KOPT-K1 (cell line): ENCODE measurements around the gene MMP26.
"Not testable (repeated sequence)": the region's sequence is repeated elsewhere in the genome, so short reads cannot be mapped to it uniquely, and the experiment has no call there.

Source experiments
- H3K27ac ChIP-seq: fragments of 200-600 bp; sonication (generic); 2 replicates; pipeline ENCODE4 v1.5.1; 2016; ENCODE audit warnings: antibody characterized with exemption, mild to moderate bottlenecking, low read depth, low read length; ENCODE audit not compliant: poor library complexity, severe bottlenecking
- H3K36me3 ChIP-seq: fragments of 200-600 bp; sonication (generic); 2 replicates; pipeline ENCODE4 v1.5.1; 2017; ENCODE audit warnings: antibody characterized with exemption, mild to moderate bottlenecking, low read length, moderate library complexity; ENCODE audit not compliant: insufficient read depth
- H3K9me3 ChIP-seq: fragments of 200-600 bp; sonication (generic); 2 replicates; pipeline ENCODE4 v1.5.1; 2017; ENCODE audit warnings: antibody characterized with exemption, low read length, mild to moderate bottlenecking; ENCODE audit not compliant: insufficient read depth, poor library complexity, severe bottlenecking

MMP26 gene

GRCh38 chr11:4699697-4700435 lies 4.7 kb upstream of the MMP26 start:
- Histone ChIP-seq H3K27ac (no peak overlapping the region), H3K9me3 (no peaks in the 10 kb centered on the region), H3K36me3 (no peaks in the 10 kb centered on the region)

DNA sequence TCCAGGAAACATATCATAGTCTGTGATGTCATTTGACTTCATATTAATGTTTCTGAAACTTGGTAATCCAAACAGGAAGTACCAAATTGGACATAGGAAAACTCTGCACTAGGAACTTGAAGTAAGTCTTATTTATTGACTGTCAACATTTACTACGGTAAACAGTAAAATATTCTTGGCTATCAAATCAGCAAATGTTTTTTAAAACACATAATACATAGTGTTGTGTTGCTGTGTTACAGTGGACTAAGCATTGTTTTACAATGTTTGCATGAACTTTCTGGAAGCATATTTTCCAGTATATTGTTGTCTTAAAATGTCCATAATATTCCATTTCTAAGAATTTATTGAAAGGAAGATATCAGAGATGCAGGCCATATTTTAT lies 4.2 kb upstream of the MMP26 start:
- H3K9me3 ChIP-seq, result no peaks in the 10 kb centered on the region
- no peaks in the 10 kb centered on the region for H3K36me3 ChIP-seq
- no peak overlapping the region for H3K27ac ChIP-seq

DNA sequence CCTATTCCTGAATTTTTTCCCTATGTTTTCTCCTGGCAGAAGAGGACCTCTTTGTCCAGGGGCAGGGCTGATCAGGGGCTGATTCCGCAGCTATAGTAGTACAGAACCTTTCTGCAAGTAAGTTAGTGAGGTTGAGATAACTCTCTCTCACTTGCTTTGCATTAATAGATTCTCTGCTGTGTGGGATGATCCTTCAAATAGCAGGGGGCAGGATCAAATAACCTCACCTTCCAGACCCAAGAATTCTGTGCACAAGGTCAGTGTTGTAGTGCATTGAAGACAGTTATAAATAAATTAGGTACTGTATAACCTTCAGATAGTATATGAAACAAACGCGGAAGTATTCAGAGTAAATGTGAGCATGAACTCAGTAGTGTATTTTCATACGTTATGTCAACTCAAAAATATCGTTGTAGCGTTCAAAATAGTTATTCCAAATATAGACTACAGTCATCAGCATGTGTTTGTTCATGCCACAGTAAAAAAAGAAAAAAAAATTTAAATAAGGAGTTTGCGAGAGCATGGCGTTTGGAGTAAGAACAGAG lies 278 bp downstream of the MMP26 start:
- Histone ChIP-seq H3K36me3 (no peaks in the 10 kb centered on the region), H3K9me3 (no peaks in the 10 kb centered on the region), H3K27ac (no peak overlapping the region)

DNA sequence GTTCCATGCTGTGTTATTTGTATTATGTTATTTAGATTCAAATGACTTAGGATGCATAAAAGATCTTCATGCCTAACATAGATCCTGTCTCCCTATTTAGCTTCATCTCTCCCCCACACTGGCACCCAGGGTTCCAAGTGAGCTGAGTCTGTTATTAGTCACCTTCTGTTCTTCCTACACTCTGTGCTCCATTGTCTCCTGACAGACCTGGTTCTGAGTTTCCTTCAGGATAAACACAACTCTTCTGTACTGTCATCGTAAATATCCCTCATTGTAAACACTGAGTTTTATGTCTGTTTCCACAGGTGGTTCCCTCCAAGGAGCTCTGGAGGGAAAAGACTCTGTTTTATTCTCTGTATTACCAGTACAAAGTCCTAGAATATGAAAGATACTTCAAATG lies 8.7 kb downstream of the MMP26 start:
- Histone ChIP-seq H3K27ac (no peak overlapping the region), H3K36me3 (no peaks in the 10 kb centered on the region), H3K9me3 (no peaks in the 10 kb centered on the region)

DNA sequence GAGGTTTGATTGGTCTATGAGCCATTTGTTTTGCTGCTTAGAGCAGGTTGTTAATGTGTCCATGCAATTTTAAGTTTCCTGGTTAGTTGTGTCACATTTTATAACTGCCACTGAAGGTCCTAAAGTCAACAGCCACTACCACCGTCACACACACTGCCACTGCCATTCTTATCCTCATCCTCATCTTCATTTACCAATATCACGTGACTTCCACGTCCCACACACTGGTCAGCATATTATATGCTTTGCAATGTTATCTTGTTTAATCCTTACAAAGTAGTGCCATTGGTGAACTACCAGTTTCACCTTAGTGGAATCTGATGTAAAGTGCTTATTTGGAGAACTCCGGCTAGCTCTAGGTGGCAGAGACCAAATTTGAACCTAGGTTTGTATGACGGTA lies 9.7 kb downstream of the MMP26 start:
- Histone ChIP-seq H3K9me3 (no peaks in the 10 kb centered on the region), H3K36me3 (no peaks in the 10 kb centered on the region), H3K27ac (no peak overlapping the region)

GRCh38 chr11:4722616-4723534 lies 18.3 kb downstream of the MMP26 start:
- not testable (repeated sequence) for H3K36me3 ChIP-seq, H3K9me3 ChIP-seq, H3K27ac ChIP-seq

GRCh38 chr11:4727171-4727570 lies 22.6 kb downstream of the MMP26 start:
- no peaks in the 10 kb centered on the region for H3K9me3 ChIP-seq
- H3K36me3 ChIP-seq, result no peaks in the 10 kb centered on the region
- H3K27ac ChIP-seq, result no peak overlapping the region

DNA sequence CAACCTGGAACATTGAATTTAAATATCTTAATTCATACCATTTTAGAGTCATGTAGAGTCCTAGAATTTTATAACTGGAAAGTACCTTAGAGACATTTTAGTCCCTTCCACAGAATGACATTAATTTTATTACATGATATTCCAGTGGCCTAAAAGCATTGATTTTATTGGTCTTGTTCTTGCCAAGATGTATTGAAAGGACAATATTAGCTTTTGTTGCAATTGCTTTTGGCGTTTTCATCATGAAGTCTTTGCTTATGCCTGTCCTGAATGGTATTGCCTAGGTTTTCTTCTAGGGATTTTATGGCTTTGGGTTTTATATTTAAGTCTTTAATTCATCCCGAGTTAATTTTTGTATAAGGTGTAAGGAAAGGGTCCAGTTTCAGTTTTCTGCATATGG lies 36.2 kb downstream of the MMP26 start:
- Histone ChIP-seq H3K27ac (no peak overlapping the region), H3K9me3 (no peaks in the 10 kb centered on the region), H3K36me3 (no peaks in the 10 kb centered on the region)

- H3K9me3 ChIP-seq, result no peaks in the 10 kb centered on the region
- no peak overlapping the region for H3K27ac ChIP-seq
- H3K36me3 ChIP-seq, result no peaks in the 10 kb centered on the region
Observed at GRCh38 chr11:4748438-4748837, 43.9 kb downstream of the MMP26 start.

- H3K36me3 ChIP-seq, result no peaks in the 10 kb centered on the region
- H3K9me3 ChIP-seq, result no peaks in the 10 kb centered on the region
- no peak overlapping the region for H3K27ac ChIP-seq
Observed at GRCh38 chr11:4751201-4751600, 46.6 kb downstream of the MMP26 start.
